K562 (cell line): ENCODE data around the gene SYCN. TPM values are rescaled to one million over a fixed set of nuclear protein-coding genes. Genes with fewer than 3 reads are reported as not detected.

Experiments used
- ATAC-seq: fragments of 200-7000 bp; cut with Tn5 transposase; 3 replicates; pipeline ENCODE4 v1.9.1; 2020; ENCODE audit warnings: moderate library complexity
- BruUV-seq: library from RNA; stranded (reverse); fragments of 400-500 nt; replicated peaks from 2 replicates; lab custom pipeline; 2021; lab: Mats Ljungman, UMichigan
- CTCF ChIA-PET: fragments of 300-600 bp; formaldehyde crosslinking; extraction: SDS; loops from one replicate; lab custom pipeline; 2021; ENCODE audit warnings: low intra/inter-chr PET ratio; lab: Yijun Ruan, JAX
- POLR2A ChIA-PET: fragments of 300-600, 350-650 bp; sonication (Branson Sonifier 250); formaldehyde crosslinking; extraction: SDS; loops from one replicate; lab custom pipeline; 2021; ENCODE audit warnings: antibody characterized with exemption, inconsistent platforms; lab: Yijun Ruan, JAX
- DNase-seq, 4 experiments: peaks; one replicate each; pipeline versions ENCODE4 v3.0.0 to v3.0.0-alpha.2; 2011 to 2018; ENCODE audit warnings: low spot score in 3 of 4, mixed read lengths in 3 of 4; ENCODE audit errors: extremely low read depth in 1 of 4
- FAIRE-seq: peaks from 2 replicates; lab custom pipeline; 2011; peaks lifted over from hg19 to GRCh38; lab: Jason Lieb, UNC
- H2AFZ ChIP-seq: 2 replicates; pipeline ENCODE4 v1.6.0; 2011; ENCODE audit warnings: low read depth, low read length, control low read depth, inconsistent platforms
- H3K27ac ChIP-seq: fragments of 200-600 bp; 3 replicates; pipeline ENCODE4 v1.8.0; 2011; ENCODE audit warnings: low read depth, mild to moderate bottlenecking, control low read depth, inconsistent platforms, low read length, moderate library complexity, mixed read lengths; ENCODE audit errors: extremely low read depth
- H3K27me3 ChIP-seq, 2 experiments: fragments of 300-600 bp in 1 of 2; 2 replicates in 1 of 2; 3 replicates in 1 of 2; pipeline versions ENCODE4 v1.6.0 to v1.8.0; 2011; ENCODE audit warnings: inconsistent platforms in 2 of 2, low read length in 2 of 2, mild to moderate bottlenecking in 1 of 2, mixed read lengths in 1 of 2, moderate library complexity in 1 of 2; ENCODE audit not compliant: control insufficient read depth in 2 of 2, insufficient read depth in 2 of 2
- H3K36me3 ChIP-seq: fragments of 300-600 bp; 3 replicates; pipeline ENCODE4 v1.8.0; 2011; ENCODE audit warnings: mild to moderate bottlenecking, low read length, inconsistent platforms; ENCODE audit not compliant: control insufficient read depth, insufficient read depth
- H3K4me1 ChIP-seq, 2 experiments: fragments of 200-600 bp in 1 of 2; replicated peaks in 1 of 2; 2 replicates in 1 of 2; 3 replicates in 1 of 2; pipeline versions ENCODE4 v1.5.1 to v1.8.0; 2011; ENCODE audit warnings: inconsistent platforms in 2 of 2, low read length in 2 of 2, mild to moderate bottlenecking in 1 of 2, mixed read lengths in 1 of 2, moderate library complexity in 1 of 2; ENCODE audit not compliant: control insufficient read depth in 2 of 2, insufficient read depth in 2 of 2
- H3K4me2 ChIP-seq: 2 replicates; pipeline ENCODE4 v1.6.1; 2011; ENCODE audit warnings: low read length, control low read depth, inconsistent platforms, mixed read lengths; ENCODE audit not compliant: insufficient read depth
- H3K4me3 ChIP-seq: fragments of 200-600 bp; sonication (generic), shearing (Covaris generic); 2 replicates; pipeline ENCODE4 v1.5.1; 2016; ENCODE audit warnings: control low read depth, inconsistent platforms
- H3K79me2 ChIP-seq: fragments of 200-600 bp; 3 replicates; pipeline ENCODE4 v1.8.0; 2011; ENCODE audit warnings: low read length, inconsistent platforms; ENCODE audit not compliant: control insufficient read depth, insufficient read depth
- H3K9ac ChIP-seq, 2 experiments: 2 replicates each; pipeline versions ENCODE4 v1.6.0 to v1.6.1; 2011; ENCODE audit warnings: low read depth in 2 of 2, low read length in 2 of 2, control low read depth in 1 of 2, inconsistent platforms in 1 of 2, mild to moderate bottlenecking in 1 of 2, mixed read lengths in 1 of 2; ENCODE audit not compliant: insufficient read depth in 1 of 2
- H3K9me1 ChIP-seq: one replicate; pipeline ENCODE4 v1.6.0; 2011; ENCODE audit warnings: inconsistent platforms, mild to moderate bottlenecking, low read length, moderate library complexity; ENCODE audit not compliant: control insufficient read depth, insufficient read depth
- H3K9me3 ChIP-seq: replicated peaks from 2 replicates; pipeline ENCODE4 v1.5.1; 2011; ENCODE audit warnings: low read depth, low read length, inconsistent platforms; ENCODE audit not compliant: control insufficient read depth, insufficient read depth
- H4K20me1 ChIP-seq: replicated peaks from 2 replicates; pipeline ENCODE4 v1.6.1; 2011; ENCODE audit warnings: low read length, inconsistent platforms, mixed read lengths; ENCODE audit not compliant: control insufficient read depth, insufficient read depth
- EZH2 ChIP-seq: IDR thresholded peaks from 2 replicates; pipeline ENCODE4 v1.6.1; 2012; ENCODE audit warnings: low read depth, mild to moderate bottlenecking, inconsistent platforms, low read length, borderline replicate concordance
- HDAC2 ChIP-seq: fragments of 450-650 bp; IDR thresholded peaks from 2 replicates; pipeline ENCODE4 v1.6.1; 2016; ENCODE audit warnings: mild to moderate bottlenecking
- HDAC6 ChIP-seq: IDR thresholded peaks from 2 replicates; pipeline ENCODE4 v1.6.1; 2012; ENCODE audit warnings: low read depth, mild to moderate bottlenecking, control low read depth, inconsistent platforms, low read length, moderate library complexity
- HMG20A ChIP-seq: fragments of 450-650 bp; formaldehyde crosslinking; conservative IDR thresholded peaks from 2 replicates; pipeline ENCODE4 v1.4.0; 2020; ENCODE audit warnings: mild to moderate bottlenecking, mixed read lengths
- RBM39 ChIP-seq: fragments of 200-400 bp; formaldehyde crosslinking; optimal IDR thresholded peaks from 2 replicates; pipeline ENCODE3; 2018; ENCODE audit warnings: low read depth, low read length
- SREBF2 ChIP-seq: sonication (generic); formaldehyde crosslinking; IDR thresholded peaks from 2 replicates; pipeline ENCODE4 v1.4.0; 2020; ENCODE audit warnings: mild to moderate bottlenecking, missing genetic modification reagents
- TEAD4 ChIP-seq, 2 experiments: sonication (generic) in 1 of 2; formaldehyde crosslinking in 1 of 2; IDR thresholded peaks; 2 replicates each; pipeline versions ENCODE4 v1.6.1 to v1.8.0; 2012 to 2022; ENCODE audit warnings: borderline replicate concordance in 1 of 2, inconsistent platforms in 1 of 2, low read length in 1 of 2, mild to moderate bottlenecking in 1 of 2, missing genetic modification reagents in 1 of 2
- WHSC1 ChIP-seq: IDR thresholded peaks from one replicate; pipeline ENCODE4 v1.6.1; 2012; ENCODE audit warnings: low read length, control low read depth, inconsistent platforms
- XRCC3 ChIP-seq: fragments of 450-650 bp; IDR thresholded peaks from 2 replicates; pipeline ENCODE4 v1.6.1; 2017; ENCODE audit warnings: mild to moderate bottlenecking, moderate library complexity
- ZFP30 ChIP-seq: fragments of 250-450 bp; sonication (Bioruptor Pico); IDR thresholded peaks from 2 replicates; pipeline ENCODE4 v1.8.0; 2022; ENCODE audit warnings: moderate library complexity, mild to moderate bottlenecking, inconsistent platforms, borderline replicate concordance
- WGBS: fragments of 100-300 bp; shearing (Covaris generic); methylation state at CpG from one replicate; pipeline ENCODE4 v1.1.6; 2016; ENCODE audit warnings: low coverage, mixed read lengths; ENCODE audit not compliant: insufficient coverage; ENCODE audit errors: missing lambda C conversion rate; 5-methylcytosine and 5-hydroxymethylcytosine counted together
- in situ Hi-C: fragments of 300-500 bp; cut with MboI; formaldehyde crosslinking; loops from 4 replicates; pipeline ENCODE4 v1.15.0; 2018; ENCODE audit warnings: inconsistent platforms, mixed read lengths
- intact Hi-C: fragments of 100-400 bp; cut with micrococcal nuclease; formaldehyde crosslinking; loops from 2 replicates; pipeline ENCODE4 v1.14.2; 2022
- polyA plus RNA-seq, 8 experiments: library from polyadenylated mRNA; depleted of rRNA in 4 of 8; stranded (reverse) in 5 of 8; unstranded in 3 of 8; fragments of >200 nt; fragmentation: Nextera tagmentation in 2 of 8; fragmentation: Illumina TruSeq in 1 of 8; extraction: Ambion mirVana in 2 of 8; extraction: Trizol in 1 of 8; gene quantifications; 2 replicates each; pipeline versions ENCODE4 v1.2.1 to v1.2.3, GENCODE V29; 2011 to 2014; ENCODE audit warnings: inconsistent platforms in 1 of 8, missing spikeins in 1 of 8
- total RNA-seq, 7 experiments: library from RNA; depleted of rRNA in 6 of 7; stranded (reverse); fragments of >200 nt in 6 of 7; fragmentation: Illumina TruSeq in 2 of 7; extraction: Trizol in 2 of 7; gene quantifications; 2 replicates each; pipeline versions ENCODE4 v1.2.1 to v1.2.3, GENCODE V29; 2011 to 2021; ENCODE audit warnings: low replicate concordance in 1 of 7
- TF ChIP-seq, protein P1 (sequence below), 2 experiments: fragments of 250-450 bp in 1 of 2; fragments of 450-650 bp in 1 of 2; sonication (Bioruptor Pico) in 1 of 2; IDR thresholded peaks; 2 replicates each; pipeline versions ENCODE4 v1.6.1 to v1.8.0; 2016 to 2021; ENCODE audit warnings: mild to moderate bottlenecking in 2 of 2, moderate library complexity in 2 of 2, missing compliant biosample characterization in 1 of 2, missing genetic modification characterization in 1 of 2
- TF ChIP-seq, protein P2 (sequence below): sonication (generic); formaldehyde crosslinking; IDR thresholded peaks from 2 replicates; pipeline ENCODE4 v1.8.0; 2023; ENCODE audit warnings: mild to moderate bottlenecking, missing genetic modification reagents
- TF ChIP-seq, protein P3 (sequence below): fragments of 450-650 bp; formaldehyde crosslinking; IDR thresholded peaks from 2 replicates; pipeline ENCODE4 v1.4.0; 2022; ENCODE audit warnings: missing genetic modification characterization
- TF ChIP-seq, protein P4 (sequence below), 2 experiments: fragments of 450-650 bp; conservative IDR thresholded peaks; 2 replicates each; pipeline ENCODE4 v1.6.1; 2017; ENCODE audit warnings: mild to moderate bottlenecking in 2 of 2, moderate library complexity in 2 of 2

Gene SYCN
- total and polyA plus RNA-seq, 9 of the 15 experiments (the other 6 are each of a cell fraction or from before 2014, with no cell fraction given), result not detected

DNA sequence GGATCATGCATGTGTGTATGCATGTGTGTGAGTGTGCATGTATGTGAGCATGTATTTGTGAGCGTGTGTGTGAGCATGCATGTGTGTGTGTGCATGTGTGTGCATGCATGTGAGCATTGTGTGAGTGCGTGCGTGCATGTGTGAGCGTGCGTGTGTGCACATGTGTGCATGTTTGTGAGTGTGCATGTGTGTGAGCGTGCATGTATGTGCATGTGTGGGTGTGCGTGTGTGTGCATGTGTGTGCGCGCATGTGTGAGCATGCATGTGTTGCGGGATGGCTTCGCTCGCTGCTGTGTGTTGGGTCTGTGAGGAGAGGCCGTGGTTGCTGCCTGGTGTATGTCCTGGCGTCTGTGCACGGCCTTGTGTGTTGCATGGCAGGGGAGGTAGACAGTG, 46.1 kb downstream of the SYCN start:
- peaks cover 24% of the 10 kb centered on the region for H4K20me1 ChIP-seq
- 88% methylated on average over 15 of the region's 15 CpGs for WGBS
- H3K4me1 ChIP-seq, result peaks cover 39 to 69% of the 10 kb centered on the region in 2 experiments
- peaks cover 5% of the 10 kb centered on the region; the same call in 1 of the 3 replicates for H3K36me3 ChIP-seq
- no peak overlapping the region; a peak in 1 of 4 replicates for H3K9ac ChIP-seq
- in situ Hi-C loops, result no loop called here
- H3K27ac ChIP-seq, result no peak overlapping the region
- ATAC-seq (no peak), DNase-seq (no peak), FAIRE-seq (peak; percentile 52)
- no peaks in the 10 kb centered on the region for H3K27me3 ChIP-seq
- intact Hi-C loops, result no loop called here
- H3K4me2 ChIP-seq, result no peak overlapping the region; the same call in 1 of the 2 replicates
- H2AFZ ChIP-seq, result no peak overlapping the region
- CTCF ChIA-PET, result no interaction called here
- no peak overlapping the region for H3K4me3 ChIP-seq
- peaks cover 15% of the 10 kb centered on the region for H3K9me1 ChIP-seq
- no TSS peak for BruUV-seq
- H3K9me3 ChIP-seq, result no peaks in the 10 kb centered on the region
- POLR2A ChIA-PET, result interaction anchor here (0.6 kb wide), 1 partner anchor 281 kb away, joined by 3 read pairs; no protein-coding TSS in a partner anchor
- peaks cover 62% of the 10 kb centered on the region for H3K79me2 ChIP-seq
- no peak for TF ChIP-seq EZH2
- TF ChIP-seq HDAC6, result no peak
- TF ChIP-seq HDAC2, result no peak
- no peak for TF ChIP-seq ZFP30 (CRISPR knock-in tag)
- no peak for TF ChIP-seq XRCC3
- TF ChIP-seq SREBF2 (CRISPR knock-in tag), result no peak
- TF ChIP-seq TEAD4 (IDR thresholded peaks at IDR 0.05; ENCODE audit: low read length), result no peak
- TF ChIP-seq TEAD4 (CRISPR knock-in tag; IDR thresholded peaks at IDR 0.05; ENCODE audit: borderline replicate concordance), result no peak
- TF ChIP-seq, protein P1, sequence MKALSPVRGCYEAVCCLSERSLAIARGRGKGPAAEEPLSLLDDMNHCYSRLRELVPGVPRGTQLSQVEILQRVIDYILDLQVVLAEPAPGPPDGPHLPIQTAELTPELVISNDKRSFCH (CRISPR knock-in tag; IDR thresholded peaks at IDR 0.05), result no peak
- TF ChIP-seq, protein P1 (tag; IDR thresholded peaks at IDR 0.05), result no peak
- TF ChIP-seq, protein P2, sequence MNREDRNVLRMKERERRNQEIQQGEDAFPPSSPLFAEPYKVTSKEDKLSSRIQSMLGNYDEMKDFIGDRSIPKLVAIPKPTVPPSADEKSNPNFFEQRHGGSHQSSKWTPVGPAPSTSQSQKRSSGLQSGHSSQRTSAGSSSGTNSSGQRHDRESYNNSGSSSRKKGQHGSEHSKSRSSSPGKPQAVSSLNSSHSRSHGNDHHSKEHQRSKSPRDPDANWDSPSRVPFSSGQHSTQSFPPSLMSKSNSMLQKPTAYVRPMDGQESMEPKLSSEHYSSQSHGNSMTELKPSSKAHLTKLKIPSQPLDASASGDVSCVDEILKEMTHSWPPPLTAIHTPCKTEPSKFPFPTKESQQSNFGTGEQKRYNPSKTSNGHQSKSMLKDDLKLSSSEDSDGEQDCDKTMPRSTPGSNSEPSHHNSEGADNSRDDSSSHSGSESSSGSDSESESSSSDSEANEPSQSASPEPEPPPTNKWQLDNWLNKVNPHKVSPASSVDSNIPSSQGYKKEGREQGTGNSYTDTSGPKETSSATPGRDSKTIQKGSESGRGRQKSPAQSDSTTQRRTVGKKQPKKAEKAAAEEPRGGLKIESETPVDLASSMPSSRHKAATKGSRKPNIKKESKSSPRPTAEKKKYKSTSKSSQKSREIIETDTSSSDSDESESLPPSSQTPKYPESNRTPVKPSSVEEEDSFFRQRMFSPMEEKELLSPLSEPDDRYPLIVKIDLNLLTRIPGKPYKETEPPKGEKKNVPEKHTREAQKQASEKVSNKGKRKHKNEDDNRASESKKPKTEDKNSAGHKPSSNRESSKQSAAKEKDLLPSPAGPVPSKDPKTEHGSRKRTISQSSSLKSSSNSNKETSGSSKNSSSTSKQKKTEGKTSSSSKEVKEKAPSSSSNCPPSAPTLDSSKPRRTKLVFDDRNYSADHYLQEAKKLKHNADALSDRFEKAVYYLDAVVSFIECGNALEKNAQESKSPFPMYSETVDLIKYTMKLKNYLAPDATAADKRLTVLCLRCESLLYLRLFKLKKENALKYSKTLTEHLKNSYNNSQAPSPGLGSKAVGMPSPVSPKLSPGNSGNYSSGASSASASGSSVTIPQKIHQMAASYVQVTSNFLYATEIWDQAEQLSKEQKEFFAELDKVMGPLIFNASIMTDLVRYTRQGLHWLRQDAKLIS (CRISPR knock-in tag), result no peak
- TF ChIP-seq HMG20A (CRISPR knock-in tag), result no peak
- TF ChIP-seq, protein P3, sequence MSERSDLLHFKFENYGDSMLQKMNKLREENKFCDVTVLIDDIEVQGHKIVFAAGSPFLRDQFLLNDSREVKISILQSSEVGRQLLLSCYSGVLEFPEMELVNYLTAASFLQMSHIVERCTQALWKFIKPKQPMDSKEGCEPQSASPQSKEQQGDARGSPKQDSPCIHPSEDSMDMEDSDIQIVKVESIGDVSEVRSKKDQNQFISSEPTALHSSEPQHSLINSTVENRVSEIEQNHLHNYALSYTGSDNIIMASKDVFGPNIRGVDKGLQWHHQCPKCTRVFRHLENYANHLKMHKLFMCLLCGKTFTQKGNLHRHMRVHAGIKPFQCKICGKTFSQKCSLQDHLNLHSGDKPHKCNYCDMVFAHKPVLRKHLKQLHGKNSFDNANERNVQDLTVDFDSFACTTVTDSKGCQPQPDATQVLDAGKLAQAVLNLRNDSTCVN (CRISPR knock-in tag), result no peak
- TF ChIP-seq, protein P4, sequence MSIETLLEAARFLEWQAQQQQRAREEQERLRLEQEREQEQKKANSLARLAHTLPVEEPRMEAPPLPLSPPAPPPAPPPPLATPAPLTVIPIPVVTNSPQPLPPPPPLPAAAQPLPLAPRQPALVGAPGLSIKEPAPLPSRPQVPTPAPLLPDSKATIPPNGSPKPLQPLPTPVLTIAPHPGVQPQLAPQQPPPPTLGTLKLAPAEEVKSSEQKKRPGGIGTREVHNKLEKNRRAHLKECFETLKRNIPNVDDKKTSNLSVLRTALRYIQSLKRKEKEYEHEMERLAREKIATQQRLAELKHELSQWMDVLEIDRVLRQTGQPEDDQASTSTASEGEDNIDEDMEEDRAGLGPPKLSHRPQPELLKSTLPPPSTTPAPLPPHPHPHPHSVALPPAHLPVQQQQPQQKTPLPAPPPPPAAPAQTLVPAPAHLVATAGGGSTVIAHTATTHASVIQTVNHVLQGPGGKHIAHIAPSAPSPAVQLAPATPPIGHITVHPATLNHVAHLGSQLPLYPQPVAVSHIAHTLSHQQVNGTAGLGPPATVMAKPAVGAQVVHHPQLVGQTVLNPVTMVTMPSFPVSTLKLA (conservative IDR thresholded peaks at IDR 0.05), result no peak
- TF ChIP-seq WHSC1, result peak; percentile 30
- no peak for TF ChIP-seq RBM39
